Measurements from ENCODE around the gene FZD4.

DNA sequence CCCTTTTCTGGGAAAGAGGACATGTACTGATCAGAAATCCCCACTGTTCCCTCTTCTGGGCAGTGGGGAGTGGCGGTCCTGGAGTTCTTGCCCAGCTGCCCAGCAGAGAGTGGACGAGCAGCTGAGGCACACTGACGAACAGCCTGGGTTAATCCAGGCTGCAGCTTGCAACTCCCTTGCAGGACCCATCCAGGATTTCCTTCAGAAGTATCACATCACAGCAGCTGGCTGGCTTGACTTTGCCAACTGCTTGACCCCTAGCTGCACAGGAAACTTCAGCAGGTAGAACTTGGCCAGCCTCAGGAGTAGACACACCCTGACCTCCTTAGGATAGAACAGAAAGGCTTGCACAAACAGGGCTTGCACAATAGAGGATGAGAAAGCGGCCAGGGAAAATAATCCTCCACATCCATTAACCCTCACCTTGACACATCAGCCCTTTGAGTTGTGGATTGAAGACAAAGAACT is 27.9 kb upstream of the FZD4 start:
- no peak for TF ChIP-seq POLR2A (IDR thresholded peaks at IDR 0.05)
- TF ChIP-seq, protein P1, sequence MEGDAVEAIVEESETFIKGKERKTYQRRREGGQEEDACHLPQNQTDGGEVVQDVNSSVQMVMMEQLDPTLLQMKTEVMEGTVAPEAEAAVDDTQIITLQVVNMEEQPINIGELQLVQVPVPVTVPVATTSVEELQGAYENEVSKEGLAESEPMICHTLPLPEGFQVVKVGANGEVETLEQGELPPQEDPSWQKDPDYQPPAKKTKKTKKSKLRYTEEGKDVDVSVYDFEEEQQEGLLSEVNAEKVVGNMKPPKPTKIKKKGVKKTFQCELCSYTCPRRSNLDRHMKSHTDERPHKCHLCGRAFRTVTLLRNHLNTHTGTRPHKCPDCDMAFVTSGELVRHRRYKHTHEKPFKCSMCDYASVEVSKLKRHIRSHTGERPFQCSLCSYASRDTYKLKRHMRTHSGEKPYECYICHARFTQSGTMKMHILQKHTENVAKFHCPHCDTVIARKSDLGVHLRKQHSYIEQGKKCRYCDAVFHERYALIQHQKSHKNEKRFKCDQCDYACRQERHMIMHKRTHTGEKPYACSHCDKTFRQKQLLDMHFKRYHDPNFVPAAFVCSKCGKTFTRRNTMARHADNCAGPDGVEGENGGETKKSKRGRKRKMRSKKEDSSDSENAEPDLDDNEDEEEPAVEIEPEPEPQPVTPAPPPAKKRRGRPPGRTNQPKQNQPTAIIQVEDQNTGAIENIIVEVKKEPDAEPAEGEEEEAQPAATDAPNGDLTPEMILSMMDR (IDR thresholded peaks at IDR 0.05): no peak
